Activated B cell treated with CpG ODN at 0.5 μM for 24 hours (primary cell): ENCODE results near the gene EPB41. TPM values are rescaled to one million over a fixed set of nuclear protein-coding genes. Genes with fewer than 3 reads are reported as not detected.
"Not testable (repeated sequence)": the region's sequence is repeated elsewhere in the genome, so short reads cannot be mapped to it uniquely, and the experiment has no call there.

Experiments
- ATAC-seq: fragments of 200-7000 bp; cut with Tn5 transposase; one replicate; pipeline ENCODE4 v1.10.0; 2021; ENCODE audit warnings: low read depth, mild to moderate bottlenecking, moderate library complexity
- CTCF ChIA-PET: fragments of 350-600 bp; sonication (Branson Sonifier 250); formaldehyde crosslinking; loops from one replicate; lab custom pipeline; 2021; ENCODE audit warnings: antibody characterized with exemption; lab: Charles Lee
- POLR2A ChIA-PET: fragments of 350-600 bp; sonication (Branson Sonifier 250); formaldehyde crosslinking; loops from one replicate; lab custom pipeline; 2021; ENCODE audit warnings: antibody characterized with exemption; lab: Charles Lee
- DNase-seq: peaks from one replicate; pipeline ENCODE4 v3.0.0; 2022
- H3K27ac Mint-ChIP-seq: one replicate; pipeline ENCODE4 v1.8.0; 2020; ENCODE audit warnings: mixed read lengths
- H3K27me3 Mint-ChIP-seq: one replicate; pipeline ENCODE4 v1.8.0; 2021; ENCODE audit warnings: mixed read lengths
- H3K36me3 Mint-ChIP-seq: one replicate; pipeline ENCODE4 v1.8.0; 2021; ENCODE audit warnings: low read depth, mixed read lengths
- H3K4me1 Mint-ChIP-seq: one replicate; pipeline ENCODE4 v1.8.0; 2021; ENCODE audit warnings: mixed read lengths
- H3K4me3 Mint-ChIP-seq: one replicate; pipeline ENCODE4 v1.8.0; 2020; ENCODE audit warnings: mild to moderate bottlenecking, mixed read lengths
- H3K9me3 Mint-ChIP-seq: one replicate; pipeline ENCODE4 v1.8.0; 2020; ENCODE audit warnings: mixed read lengths
- intact Hi-C: fragments of 100-400 bp; cut with micrococcal nuclease; formaldehyde crosslinking; loops from one replicate; pipeline ENCODE4 v1.15.1; 2024
- total RNA-seq: library from RNA; stranded (reverse); gene quantifications from 2 replicates; pipeline ENCODE4 v1.2.3, GENCODE V29; 2022
- TF ChIP-seq, protein P1 (sequence below): fragments of 200-600 bp; IDR thresholded peaks from one replicate; pipeline ENCODE4 v1.8.0; 2022; ENCODE audit warnings: antibody characterized with exemption, mild to moderate bottlenecking

The EPB41 gene
- total RNA-seq, 1 donor from 2014 or later: 73.8 TPM

- Mint-ChIP-seq H3K36me3 (no peaks in the 10 kb centered on the region), H3K27ac (no peak overlapping the region), H3K4me3 (no peak overlapping the region), H3K4me1 (no peaks in the 10 kb centered on the region), H3K9me3 (no peaks in the 10 kb centered on the region), H3K27me3 (peaks cover 16% of the 10 kb centered on the region)
- POLR2A ChIA-PET: no interaction called here
- ATAC-seq (no peak), DNase-seq (no peak)
- CTCF ChIA-PET: no interaction called here
- TF ChIP-seq, protein P1, sequence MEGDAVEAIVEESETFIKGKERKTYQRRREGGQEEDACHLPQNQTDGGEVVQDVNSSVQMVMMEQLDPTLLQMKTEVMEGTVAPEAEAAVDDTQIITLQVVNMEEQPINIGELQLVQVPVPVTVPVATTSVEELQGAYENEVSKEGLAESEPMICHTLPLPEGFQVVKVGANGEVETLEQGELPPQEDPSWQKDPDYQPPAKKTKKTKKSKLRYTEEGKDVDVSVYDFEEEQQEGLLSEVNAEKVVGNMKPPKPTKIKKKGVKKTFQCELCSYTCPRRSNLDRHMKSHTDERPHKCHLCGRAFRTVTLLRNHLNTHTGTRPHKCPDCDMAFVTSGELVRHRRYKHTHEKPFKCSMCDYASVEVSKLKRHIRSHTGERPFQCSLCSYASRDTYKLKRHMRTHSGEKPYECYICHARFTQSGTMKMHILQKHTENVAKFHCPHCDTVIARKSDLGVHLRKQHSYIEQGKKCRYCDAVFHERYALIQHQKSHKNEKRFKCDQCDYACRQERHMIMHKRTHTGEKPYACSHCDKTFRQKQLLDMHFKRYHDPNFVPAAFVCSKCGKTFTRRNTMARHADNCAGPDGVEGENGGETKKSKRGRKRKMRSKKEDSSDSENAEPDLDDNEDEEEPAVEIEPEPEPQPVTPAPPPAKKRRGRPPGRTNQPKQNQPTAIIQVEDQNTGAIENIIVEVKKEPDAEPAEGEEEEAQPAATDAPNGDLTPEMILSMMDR: no peak
- intact Hi-C loops: no loop called here
These were observed 222.1 kb downstream of the EPB41 start for GRCh38 chr1:29136391-29136915.

DNA sequence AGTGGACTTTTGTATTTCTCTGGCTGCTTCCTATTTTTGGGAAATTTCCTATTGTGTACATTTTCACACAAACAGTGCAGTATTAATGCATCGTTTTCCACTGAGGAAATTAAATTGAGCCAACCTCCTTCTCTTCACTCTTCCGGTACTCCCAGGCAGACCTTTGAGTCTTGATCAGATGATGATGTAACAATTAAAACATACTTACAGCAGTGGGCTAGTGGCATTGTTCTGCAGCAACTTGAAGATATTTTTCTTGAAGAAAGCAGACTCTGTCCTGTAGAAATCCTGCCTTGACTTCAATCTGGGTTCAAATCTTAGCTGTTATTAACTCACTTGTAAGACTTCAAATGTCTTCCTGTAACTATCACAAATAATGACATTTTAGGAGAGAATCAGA lies 228.3 kb downstream of the EPB41 start:
- no peaks in the 10 kb centered on the region for H3K27me3 Mint-ChIP-seq
- ChIA-PET POLR2A (no interaction called here), CTCF (no interaction called here)
- H3K4me3 Mint-ChIP-seq: no peak overlapping the region
- no peaks in the 10 kb centered on the region for H3K9me3 Mint-ChIP-seq
- TF ChIP-seq, protein P1: no peak
- H3K4me1 Mint-ChIP-seq: no peaks in the 10 kb centered on the region
- no peak overlapping the region for H3K27ac Mint-ChIP-seq
- ATAC-seq (no peak), DNase-seq (no peak)
- intact Hi-C loops: no loop called here
- H3K36me3 Mint-ChIP-seq: peaks cover 30% of the 10 kb centered on the region

DNA sequence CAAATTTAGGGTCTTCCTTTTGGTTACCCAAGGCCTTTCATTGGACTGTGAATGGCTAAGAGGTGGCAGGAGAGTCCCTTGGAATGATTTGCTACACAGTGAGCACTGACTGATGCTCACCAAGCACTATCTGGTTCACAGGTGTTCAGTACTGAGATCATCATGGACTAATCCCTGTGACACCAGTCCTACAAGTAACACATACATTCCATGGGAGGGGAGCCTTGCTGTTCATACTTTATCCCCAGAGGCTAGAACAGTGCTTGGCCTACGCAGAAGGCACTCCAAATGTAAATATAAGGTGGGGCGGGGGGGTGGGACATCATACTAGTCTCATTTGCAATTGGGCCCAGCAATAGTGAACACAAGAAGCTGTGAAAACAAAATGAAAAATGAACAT lies 229.8 kb downstream of the EPB41 start:
- intact Hi-C loops: no loop called here
- ATAC-seq: no peak
- CTCF ChIA-PET: no interaction called here
- DNase-seq: no peak
- POLR2A ChIA-PET: interaction anchor here (0.6 to 0.7 kb wide), 2 partner anchors 19 to 436 kb away, joined by 3 to 4 read pairs; no protein-coding TSS in a partner anchor
- peaks cover 45% of the 10 kb centered on the region for H3K36me3 Mint-ChIP-seq
- no peaks in the 10 kb centered on the region for H3K9me3 Mint-ChIP-seq
- H3K27me3 Mint-ChIP-seq: no peaks in the 10 kb centered on the region
- no peak overlapping the region for H3K27ac Mint-ChIP-seq
- no peak overlapping the region for H3K4me3 Mint-ChIP-seq
- TF ChIP-seq, protein P1: no peak
- no peaks in the 10 kb centered on the region for H3K4me1 Mint-ChIP-seq

DNA sequence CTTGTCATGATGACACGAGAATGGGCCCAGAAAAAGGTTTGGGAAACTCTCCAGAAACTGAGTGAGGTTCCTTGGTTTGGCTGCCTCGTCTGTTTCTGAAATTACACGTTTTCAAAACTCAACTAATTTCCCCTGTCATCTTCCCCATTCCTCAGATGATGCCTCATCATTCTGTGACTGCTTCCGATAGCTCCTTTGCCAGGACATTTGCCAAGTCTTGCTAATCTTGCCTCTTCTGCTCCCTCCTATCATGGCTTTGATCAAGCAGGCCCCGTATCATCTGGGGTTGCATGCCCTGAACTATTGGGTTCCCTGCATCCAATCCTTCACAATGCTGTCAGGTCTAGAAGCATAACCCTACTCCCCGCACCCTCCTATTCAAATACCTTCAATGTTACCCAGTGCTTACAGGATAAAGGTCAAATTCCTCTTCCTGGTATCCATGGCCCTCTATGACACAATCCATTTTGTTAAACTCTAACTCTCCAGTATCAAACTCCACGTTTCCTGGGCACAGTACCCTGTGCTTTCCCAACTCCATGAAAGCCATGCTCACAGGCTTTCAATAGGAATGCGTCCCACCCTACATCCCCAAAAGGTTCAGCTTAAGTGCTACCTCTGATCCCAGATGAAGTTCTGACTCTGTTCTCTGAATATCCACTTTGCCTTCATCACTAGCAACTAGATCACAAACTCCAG lies 231.5 kb downstream of the EPB41 start:
- ChIA-PET CTCF (no interaction called here), POLR2A (no interaction called here)
- H3K9me3 Mint-ChIP-seq: no peaks in the 10 kb centered on the region
- H3K27ac Mint-ChIP-seq: no peak overlapping the region
- intact Hi-C loops: no loop called here
- peaks cover 62% of the 10 kb centered on the region for H3K36me3 Mint-ChIP-seq
- no peak overlapping the region for H3K4me3 Mint-ChIP-seq
- TF ChIP-seq, protein P1: no peak
- H3K27me3 Mint-ChIP-seq: no peaks in the 10 kb centered on the region
- no peak for ATAC-seq
- DNase-seq: no peak
- H3K4me1 Mint-ChIP-seq: no peaks in the 10 kb centered on the region

GRCh38 chr1:29148656-29149491 lies 234.5 kb downstream of the EPB41 start:
- Mint-ChIP-seq H3K9me3 (no peaks in the 10 kb centered on the region), H3K36me3 (peaks cover 88% of the 10 kb centered on the region), H3K4me1 (no peaks in the 10 kb centered on the region), H3K4me3 (no peak overlapping the region), H3K27ac (no peak overlapping the region), H3K27me3 (no peaks in the 10 kb centered on the region)
- no peak for ATAC-seq
- no peak for DNase-seq
- CTCF ChIA-PET: no interaction called here
- POLR2A ChIA-PET: no interaction called here
- TF ChIP-seq, protein P1: no peak
- intact Hi-C loops: no loop called here

DNA sequence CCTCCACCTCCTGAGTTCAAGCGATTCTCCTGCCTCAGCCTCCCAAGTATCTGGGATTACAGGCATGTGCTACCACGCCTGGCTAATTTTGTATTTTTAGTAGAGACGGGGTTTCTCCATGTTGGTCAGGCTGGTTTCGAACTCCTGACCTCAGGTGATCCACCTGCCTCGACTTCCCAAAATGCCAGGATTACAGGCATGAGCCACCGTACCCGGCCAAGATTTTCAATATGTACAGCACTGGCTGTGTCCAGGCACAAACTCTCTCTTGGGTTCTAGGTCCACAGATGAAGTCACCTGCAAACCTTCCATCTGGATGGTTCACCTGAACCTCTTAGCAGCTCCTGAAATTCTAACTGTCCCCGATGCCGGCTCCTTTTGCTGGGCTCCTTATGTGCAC lies 236.0 kb downstream of the EPB41 start:
- H3K27me3 Mint-ChIP-seq, H3K9me3 Mint-ChIP-seq, ATAC-seq, DNase-seq, POLR2A ChIA-PET, H3K4me3 Mint-ChIP-seq, intact Hi-C loops, H3K4me1 Mint-ChIP-seq, H3K27ac Mint-ChIP-seq, CTCF ChIA-PET: not testable (repeated sequence)
- peaks cover 95% of the 10 kb centered on the region for H3K36me3 Mint-ChIP-seq
